Measurements from ENCODE around the gene RAB18.

Gene RAB18

GRCh38 chr10:27558612-27559020, 54.5 kb downstream of the RAB18 start:
- peak; percentile 40 for TF ChIP-seq CTCF (IDR thresholded peaks at IDR 0.05; ENCODE audit: low read depth, low read length)
- TF ChIP-seq, protein P1, sequence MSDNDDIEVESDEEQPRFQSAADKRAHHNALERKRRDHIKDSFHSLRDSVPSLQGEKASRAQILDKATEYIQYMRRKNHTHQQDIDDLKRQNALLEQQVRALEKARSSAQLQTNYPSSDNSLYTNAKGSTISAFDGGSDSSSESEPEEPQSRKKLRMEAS (IDR thresholded peaks at IDR 0.05; ENCODE audit: low read depth, low read length): 0 out of 2 replicates have a peak, but pooled peaks have one; percentile 38
- TF ChIP-seq MYC (IDR thresholded peaks at IDR 0.05; ENCODE audit: low read depth, low read length): no peak
- peak; percentile 55 for DNase-seq (ENCODE audit: low read depth)
- H3K4me3 ChIP-seq (ENCODE audit: low read depth, low read length): no peak overlapping the region

GRCh38 chr10:27561334-27561733, 57.2 kb downstream of the RAB18 start:
- TF ChIP-seq POLR2A (IDR thresholded peaks at IDR 0.05; ENCODE audit: extremely low read depth, insufficient read length): no peak
- TF ChIP-seq, protein P1 (IDR thresholded peaks at IDR 0.05; ENCODE audit: low read depth, low read length): no peak
- no peak for TF ChIP-seq CTCF (IDR thresholded peaks at IDR 0.05; ENCODE audit: low read depth, low read length)
- TF ChIP-seq MYC (IDR thresholded peaks at IDR 0.05; ENCODE audit: low read depth, low read length): no peak
- no peak for DNase-seq (ENCODE audit: low read depth)

DNA sequence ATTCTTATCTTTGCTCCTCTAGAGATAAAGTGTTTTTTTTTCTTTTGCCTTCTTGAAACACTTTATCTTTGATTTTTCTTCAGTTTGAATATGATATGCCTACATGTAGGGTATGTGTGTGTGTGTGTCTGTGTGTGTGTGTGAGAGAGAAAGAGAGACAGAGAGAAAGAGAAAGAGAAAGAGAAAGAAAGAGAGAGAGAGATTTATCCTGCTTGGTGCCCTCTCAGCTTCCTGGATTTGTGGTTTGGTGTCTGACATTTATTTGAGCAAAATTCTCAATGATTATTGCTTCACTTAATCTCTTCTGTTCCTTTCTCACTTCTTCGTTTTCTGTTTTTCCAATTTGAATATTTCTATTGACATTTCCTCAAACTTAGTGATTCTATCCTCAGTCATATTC, 60.3 kb downstream of the RAB18 start:
- H3K4me3 ChIP-seq (ENCODE audit: low read depth, low read length): no peak overlapping the region
- TF ChIP-seq POLR2A (IDR thresholded peaks at IDR 0.05; ENCODE audit: extremely low read depth, insufficient read length) (no peak), CTCF (IDR thresholded peaks at IDR 0.05; ENCODE audit: low read depth, low read length) (no peak), MYC (IDR thresholded peaks at IDR 0.05; ENCODE audit: low read depth, low read length) (no peak)
- TF ChIP-seq, protein P1 (IDR thresholded peaks at IDR 0.05; ENCODE audit: low read depth, low read length): no peak
- DNase-seq (ENCODE audit: low read depth): no peak

More at GRCh38 chr10:27561334-27561733, 57.2 kb downstream of the RAB18 start:
- no peak overlapping the region for H3K4me3 ChIP-seq (ENCODE audit: low read depth, low read length)

GRCh38 chr10:27564880-27565279, 60.8 kb downstream of the RAB18 start:
- DNase-seq (ENCODE audit: low read depth): no peak
- H3K4me3 ChIP-seq (ENCODE audit: low read depth, low read length): no peak overlapping the region
- TF ChIP-seq CTCF (IDR thresholded peaks at IDR 0.05; ENCODE audit: low read depth, low read length) (no peak), POLR2A (IDR thresholded peaks at IDR 0.05; ENCODE audit: extremely low read depth, insufficient read length) (no peak), MYC (IDR thresholded peaks at IDR 0.05; ENCODE audit: low read depth, low read length) (no peak)
- TF ChIP-seq, protein P1 (IDR thresholded peaks at IDR 0.05; ENCODE audit: low read depth, low read length): no peak

DNA sequence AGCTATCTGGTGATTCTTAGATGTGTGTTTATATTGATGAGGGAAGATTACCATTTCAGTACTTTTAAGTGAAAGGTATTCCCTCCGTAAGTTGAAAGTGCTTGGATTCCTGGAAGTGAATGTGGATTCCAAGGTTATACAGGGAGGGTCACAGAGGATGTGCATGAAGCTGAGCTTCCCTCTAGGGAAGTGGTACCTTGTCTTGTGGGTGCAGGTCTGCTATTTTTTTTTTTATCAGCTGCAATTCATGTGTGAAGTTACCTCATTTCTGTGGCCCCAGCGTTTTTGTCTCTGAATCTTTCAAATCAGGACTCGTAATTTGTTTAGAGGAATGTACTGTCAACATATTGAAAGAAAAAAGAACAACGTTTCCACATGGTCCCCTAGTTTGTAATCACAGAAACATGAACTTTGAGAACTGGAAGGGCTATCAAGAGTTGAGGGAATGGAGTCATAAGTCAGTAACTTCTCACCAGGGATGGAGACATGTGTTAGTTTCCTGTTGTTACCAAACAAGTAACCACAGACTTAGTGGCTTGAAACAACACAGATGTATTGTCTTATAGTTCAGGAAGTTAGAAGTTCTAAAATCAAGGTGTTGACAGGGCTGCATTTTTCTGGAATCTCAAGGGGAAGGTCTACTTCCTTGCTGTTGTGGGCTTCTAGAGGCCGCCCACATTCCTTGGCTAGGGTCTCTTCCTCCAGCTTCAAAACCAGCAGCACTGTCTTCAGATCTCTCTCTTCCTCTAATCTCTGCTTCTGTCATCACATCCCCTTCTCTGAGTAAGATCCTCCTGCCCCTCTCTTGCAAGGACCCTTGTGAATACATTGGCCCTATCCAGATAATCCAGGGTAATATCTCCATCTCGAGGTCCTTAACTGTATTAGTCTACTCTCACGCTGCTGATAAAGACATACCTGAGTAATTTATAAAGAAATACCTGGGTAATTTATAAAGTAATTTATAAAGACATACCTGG, 64.4 kb downstream of the RAB18 start:
- TF ChIP-seq POLR2A (IDR thresholded peaks at IDR 0.05; ENCODE audit: extremely low read depth, insufficient read length): no peak
- TF ChIP-seq, protein P1 (IDR thresholded peaks at IDR 0.05; ENCODE audit: low read depth, low read length): no peak
- no peak for TF ChIP-seq CTCF (IDR thresholded peaks at IDR 0.05; ENCODE audit: low read depth, low read length)
- no peak for TF ChIP-seq MYC (IDR thresholded peaks at IDR 0.05; ENCODE audit: low read depth, low read length)
- H3K4me3 ChIP-seq (ENCODE audit: low read depth, low read length): no peak overlapping the region
- DNase-seq (ENCODE audit: low read depth): peak; percentile 2

Data from NB4 (cell line).